PC-9 (cell line): ENCODE data around the gene TNP2. TPM values are rescaled to one million over a fixed set of nuclear protein-coding genes. Genes with fewer than 3 reads are reported as not detected.

Experiments
- BruUV-seq: library from RNA; stranded (reverse); fragments of 400-500 nt; replicated peaks from 2 replicates; lab custom pipeline; 2021; lab: Mats Ljungman, UMichigan
- CTCF ChIA-PET: fragments of 300-600 bp; sonication (Branson Sonifier 250); formaldehyde crosslinking; loops from one replicate; lab custom pipeline; 2022; ENCODE audit warnings: antibody characterized with exemption; lab: Charles Lee
- POLR2A ChIA-PET: fragments of 300-600 bp; sonication (Branson Sonifier 250); formaldehyde crosslinking; loops from one replicate; lab custom pipeline; 2022; ENCODE audit warnings: antibody characterized with exemption; ENCODE audit not compliant: unreplicated experiment; lab: Charles Lee
- DNase-seq, 2 experiments: peaks; one replicate each; pipeline versions ENCODE4 v3.0.0 to v3.0.0-alpha.2; 2015 to 2022; ENCODE audit warnings: mixed read lengths in 1 of 2
- H2AFZ ChIP-seq: fragments of 200-600 bp; sonication (generic); 2 replicates; pipeline ENCODE4 v1.8.1; 2017; ENCODE audit warnings: antibody characterized with exemption
- H3F3A ChIP-seq: fragments of 200-600 bp; sonication (generic); 2 replicates; pipeline ENCODE4 v1.8.1; 2017; ENCODE audit warnings: antibody characterized with exemption, mild to moderate bottlenecking, low read depth; ENCODE audit not compliant: insufficient read depth
- H3K27ac ChIP-seq: fragments of 200-600 bp; sonication (generic); 2 replicates; pipeline ENCODE4 v1.6.1; 2016; ENCODE audit warnings: mixed run types
- H3K27me3 ChIP-seq: fragments of 200-600 bp; sonication (generic); 2 replicates; pipeline ENCODE4 v1.6.1; 2016; ENCODE audit warnings: low read depth, mixed run types; ENCODE audit not compliant: insufficient read depth
- H3K36me3 ChIP-seq: fragments of 200-600 bp; sonication (generic); 2 replicates; pipeline ENCODE4 v1.6.1; 2016; ENCODE audit warnings: low read depth, mixed run types
- H3K4me1 ChIP-seq: fragments of 200-600 bp; sonication (generic); replicated peaks from 2 replicates; pipeline ENCODE4 v1.6.1; 2016; ENCODE audit warnings: mixed run types; ENCODE audit not compliant: insufficient read depth
- H3K4me2 ChIP-seq: fragments of 200-600 bp; sonication (generic); 2 replicates; pipeline ENCODE4 v1.6.1; 2017; ENCODE audit warnings: mixed run types
- H3K4me3 ChIP-seq: fragments of 200-600 bp; sonication (generic); 2 replicates; pipeline ENCODE4 v1.6.1; 2016; ENCODE audit warnings: mixed run types
- H3K79me2 ChIP-seq: fragments of 200-600 bp; sonication (generic); 2 replicates; pipeline ENCODE4 v1.6.1; 2017; ENCODE audit warnings: low read depth, mixed run types
- H3K9me2 ChIP-seq: fragments of 200-600 bp; sonication (generic); 2 replicates; pipeline ENCODE4 v1.8.1; 2017; ENCODE audit warnings: mild to moderate bottlenecking; ENCODE audit not compliant: insufficient read depth
- H3K9me3 ChIP-seq: fragments of 200-600 bp; sonication (generic); 2 replicates; pipeline ENCODE4 v1.8.1; 2016; ENCODE audit warnings: low read depth; ENCODE audit not compliant: insufficient read depth
- H4K20me1 ChIP-seq: fragments of 200-600 bp; sonication (generic); 2 replicates; pipeline ENCODE4 v1.8.1; 2017; ENCODE audit not compliant: insufficient read depth
- CTCF ChIP-seq: fragments of 200-600 bp; sonication (generic); conservative IDR thresholded peaks from 2 replicates; pipeline ENCODE4 v1.6.1; 2017; ENCODE audit warnings: mixed run types, antibody characterized with exemption, mild to moderate bottlenecking, moderate library complexity
- EZH2 ChIP-seq: fragments of 200-600 bp; sonication (generic); IDR thresholded peaks from 2 replicates; pipeline ENCODE4 v1.8.0; 2017; ENCODE audit warnings: antibody characterized with exemption, low read depth
- intact Hi-C: fragments of 100-400 bp; cut with micrococcal nuclease; formaldehyde crosslinking; loops from one replicate; pipeline ENCODE4 v1.10.0; 2022; ENCODE audit not compliant: unreplicated experiment
- total RNA-seq: library from RNA; stranded (reverse); gene quantifications from 2 replicates; pipeline ENCODE4 v1.2.3, GENCODE V29; 2021

The TNP2 gene
- total RNA-seq, 1 experiment from 2014 or later = not detected

DNA sequence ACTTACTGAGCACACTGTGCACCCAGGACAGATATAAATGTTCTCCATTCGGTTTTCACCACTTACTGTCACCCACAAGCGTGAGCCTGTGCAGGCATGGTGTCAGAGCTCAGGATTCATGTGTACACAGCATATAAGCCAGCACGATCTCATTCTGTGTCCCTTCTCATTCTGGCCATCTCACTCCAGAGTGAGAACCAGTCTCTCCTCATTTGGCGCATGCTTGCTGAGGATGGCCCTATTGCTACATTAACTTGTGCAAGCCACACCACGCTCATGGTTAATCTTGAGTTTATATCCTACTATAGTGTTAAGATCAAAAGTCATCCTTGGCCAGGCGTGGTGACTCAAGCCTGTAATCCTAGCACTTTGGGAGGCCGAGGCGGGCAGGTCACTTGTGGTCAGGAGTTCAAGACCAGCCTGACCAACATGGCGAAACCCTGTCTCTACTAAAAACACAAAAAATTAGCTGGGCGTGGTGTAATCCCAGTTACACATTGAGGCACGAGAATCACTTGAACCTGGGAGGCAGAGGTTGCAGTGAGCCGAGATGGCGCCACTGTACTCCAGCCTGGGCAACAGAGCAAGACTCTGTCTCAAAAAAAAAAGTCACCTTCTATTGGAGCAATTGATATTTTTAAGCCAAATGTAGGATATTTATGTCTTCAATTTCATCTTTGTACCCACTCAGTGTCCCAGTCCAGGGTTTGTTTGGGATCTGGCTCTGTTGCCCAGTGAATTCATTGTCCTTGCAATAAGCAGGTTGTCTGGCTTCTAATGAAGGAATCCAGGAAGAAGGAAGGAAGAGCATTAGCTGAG, 34.0 kb downstream of the TNP2 start:
- no peak overlapping the region for H3K4me2 ChIP-seq
- no peak overlapping the region for H3K4me3 ChIP-seq
- H3F3A ChIP-seq = peaks cover 2% of the 10 kb centered on the region; the same call in 1 of the 2 replicates
- H3K9me3 ChIP-seq = no peaks in the 10 kb centered on the region
- H3K4me1 ChIP-seq = no peaks in the 10 kb centered on the region
- intact Hi-C loops = no loop called here
- no peaks in the 10 kb centered on the region for H4K20me1 ChIP-seq
- no peak overlapping the region for H2AFZ ChIP-seq
- ChIA-PET CTCF (interaction anchor here (0.6 kb wide), 1 partner anchor 30 kb away, joined by 4 read pairs; no protein-coding TSS in a partner anchor), POLR2A (no interaction called here)
- H3K36me3 ChIP-seq = no peaks in the 10 kb centered on the region
- H3K9me2 ChIP-seq = no peaks in the 10 kb centered on the region
- no peaks in the 10 kb centered on the region for H3K79me2 ChIP-seq
- no peak for TF ChIP-seq EZH2
- no peak for TF ChIP-seq CTCF
- no peak overlapping the region for H3K27ac ChIP-seq
- no peak for DNase-seq
- no TSS peak for BruUV-seq
- no peaks in the 10 kb centered on the region for H3K27me3 ChIP-seq

DNA sequence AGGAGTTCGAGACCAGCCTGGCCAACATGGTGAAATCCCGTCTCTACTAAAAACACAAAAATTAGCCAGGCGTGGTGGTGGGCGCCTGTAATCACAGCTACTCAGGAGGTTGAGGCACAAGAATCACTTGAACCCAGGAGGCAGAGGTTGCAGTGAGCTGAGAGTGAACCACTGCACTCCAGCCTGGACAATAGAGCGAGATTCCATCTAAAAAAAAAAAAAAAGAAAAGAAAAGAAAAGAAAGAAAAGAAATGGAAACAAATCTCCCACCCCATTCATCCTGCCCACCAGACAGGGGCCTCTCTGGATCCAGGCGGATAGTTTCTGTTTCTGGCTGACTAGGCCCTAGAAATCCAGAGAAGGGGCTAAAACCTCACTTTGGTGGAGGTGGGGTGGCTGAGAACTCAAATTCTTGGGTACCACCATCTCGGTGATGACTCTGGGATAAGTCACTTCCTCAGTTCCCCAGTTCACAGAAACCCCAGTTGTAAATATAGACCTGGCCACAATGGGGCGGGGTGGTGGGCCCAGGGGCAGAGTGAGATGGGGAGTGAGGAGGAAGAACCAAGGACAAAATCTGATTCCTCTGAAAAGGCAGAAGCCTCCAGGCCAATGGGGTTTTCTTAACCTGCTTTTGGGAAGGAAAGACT, 35.3 kb downstream of the TNP2 start:
- Histone ChIP-seq H3K9me3 (no peaks in the 10 kb centered on the region), H3K4me2 (no peak overlapping the region), H3K27ac (no peak overlapping the region), H3K9me2 (no peaks in the 10 kb centered on the region), H3K36me3 (no peaks in the 10 kb centered on the region), H3K4me1 (no peaks in the 10 kb centered on the region), H3K27me3 (no peaks in the 10 kb centered on the region), H2AFZ (no peak overlapping the region), H3K4me3 (no peak overlapping the region), H3K79me2 (no peaks in the 10 kb centered on the region), H3F3A (peaks cover 7% of the 10 kb centered on the region; the same call in 1 of the 2 replicates), H4K20me1 (no peaks in the 10 kb centered on the region)
- no TSS peak for BruUV-seq
- DNase-seq = no peak
- intact Hi-C loops = no loop called here
- CTCF ChIA-PET = no interaction called here
- no peak for TF ChIP-seq CTCF
- TF ChIP-seq EZH2 = no peak
- POLR2A ChIA-PET = no interaction called here

DNA sequence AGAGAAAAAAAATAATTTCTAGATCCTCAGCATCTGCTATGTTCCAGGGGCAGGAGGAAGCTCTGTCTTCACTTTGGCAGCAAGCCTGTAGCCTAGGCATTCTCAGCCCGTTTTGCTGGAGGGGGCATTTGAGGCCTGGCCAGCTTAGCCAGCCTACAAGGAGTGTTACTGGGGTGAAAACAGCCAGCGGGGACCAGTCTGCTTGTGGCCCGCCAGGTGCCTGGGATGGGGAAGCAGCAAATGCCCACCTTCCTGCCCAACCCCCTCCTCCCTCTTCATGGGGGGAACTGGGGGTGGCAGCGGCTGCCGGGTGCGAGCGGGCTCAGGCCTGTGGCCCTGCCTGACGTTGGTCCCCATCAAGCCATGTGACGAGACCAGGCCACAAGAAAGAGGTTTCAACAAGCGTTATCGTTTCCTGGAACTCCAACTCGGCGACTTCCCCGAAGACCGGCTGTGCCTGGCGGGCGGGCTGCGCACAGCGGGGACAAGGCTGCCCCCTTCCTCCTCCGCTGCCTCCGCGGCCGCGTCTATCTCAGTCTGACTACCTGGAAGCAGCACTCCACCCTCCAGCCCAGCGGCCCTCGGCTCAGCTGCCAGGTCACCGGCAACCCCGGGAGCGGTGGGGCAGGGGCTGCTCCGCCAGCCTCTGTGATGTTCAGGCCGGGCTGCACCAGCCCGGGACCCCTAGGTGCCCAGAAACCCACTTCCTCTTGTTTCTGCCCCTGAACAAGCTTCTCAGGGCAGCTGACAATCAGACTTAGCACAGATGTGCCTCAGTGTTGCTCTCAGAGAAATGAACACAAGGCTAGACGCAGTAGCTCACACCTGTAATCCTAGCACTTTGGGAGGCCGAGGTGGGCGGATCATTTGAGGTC, 36.0 kb downstream of the TNP2 start:
- Histone ChIP-seq H3K79me2 (no peaks in the 10 kb centered on the region), H3K27me3 (no peaks in the 10 kb centered on the region), H3K4me1 (no peaks in the 10 kb centered on the region), H3K36me3 (no peaks in the 10 kb centered on the region), H3K9me2 (no peaks in the 10 kb centered on the region), H3K4me2 (no peak overlapping the region), H3K4me3 (no peak overlapping the region), H2AFZ (no peak overlapping the region), H3K9me3 (no peaks in the 10 kb centered on the region), H3F3A (peaks cover 7% of the 10 kb centered on the region; the same call in 1 of the 2 replicates), H3K27ac (no peak overlapping the region), H4K20me1 (no peaks in the 10 kb centered on the region)
- POLR2A ChIA-PET = no interaction called here
- intact Hi-C loops = no loop called here
- TF ChIP-seq EZH2 = no peak
- no TSS peak for BruUV-seq
- CTCF ChIA-PET = no interaction called here
- DNase-seq = no peak
